Progenitor cell of endocrine pancreas (in vitro differentiated cells): Measurements from ENCODE around the gene NEURL1. TPM values are rescaled to one million over a fixed set of nuclear protein-coding genes. Genes with fewer than 3 reads are reported as not detected.

Source experiments
- DNase-seq: peaks from one replicate; pipeline ENCODE4 v3.0.0; 2021; ENCODE audit warnings: low spot score; ENCODE audit not compliant: unreplicated experiment
- H3K27ac Mint-ChIP-seq: 2 replicates; pipeline ENCODE4 v1.8.0; 2021; ENCODE audit warnings: mild to moderate bottlenecking, moderate library complexity, mixed read lengths
- H3K27me3 Mint-ChIP-seq: 2 replicates; pipeline ENCODE4 v1.8.0; 2021; ENCODE audit warnings: mixed read lengths
- H3K36me3 Mint-ChIP-seq: 2 replicates; pipeline ENCODE4 v1.8.0; 2022; ENCODE audit warnings: mixed read lengths; ENCODE audit not compliant: insufficient read depth
- H3K4me1 Mint-ChIP-seq: 2 replicates; pipeline ENCODE4 v1.8.0; 2021; ENCODE audit warnings: low read depth, mixed read lengths
- H3K4me3 Mint-ChIP-seq: 2 replicates; pipeline ENCODE4 v1.8.0; 2021; ENCODE audit warnings: low read depth, mild to moderate bottlenecking, moderate library complexity, mixed read lengths
- H3K9me3 Mint-ChIP-seq: 2 replicates; pipeline ENCODE4 v1.8.0; 2021; ENCODE audit warnings: low read depth, mixed read lengths
- total RNA-seq: library from RNA; stranded (reverse); gene quantifications from 2 replicates; pipeline ENCODE4 v1.2.1, GENCODE V29; 2021
- TF ChIP-seq, protein P1 (sequence below): fragments of 200-600 bp; sonication (generic); IDR thresholded peaks from one replicate; pipeline ENCODE4 v1.5.0; 2021; ENCODE audit warnings: antibody characterized with exemption, mild to moderate bottlenecking; ENCODE audit not compliant: unreplicated experiment

NEURL1 gene
- total RNA-seq, 1 donor from 2014 or later, result 21.5 TPM

DNA sequence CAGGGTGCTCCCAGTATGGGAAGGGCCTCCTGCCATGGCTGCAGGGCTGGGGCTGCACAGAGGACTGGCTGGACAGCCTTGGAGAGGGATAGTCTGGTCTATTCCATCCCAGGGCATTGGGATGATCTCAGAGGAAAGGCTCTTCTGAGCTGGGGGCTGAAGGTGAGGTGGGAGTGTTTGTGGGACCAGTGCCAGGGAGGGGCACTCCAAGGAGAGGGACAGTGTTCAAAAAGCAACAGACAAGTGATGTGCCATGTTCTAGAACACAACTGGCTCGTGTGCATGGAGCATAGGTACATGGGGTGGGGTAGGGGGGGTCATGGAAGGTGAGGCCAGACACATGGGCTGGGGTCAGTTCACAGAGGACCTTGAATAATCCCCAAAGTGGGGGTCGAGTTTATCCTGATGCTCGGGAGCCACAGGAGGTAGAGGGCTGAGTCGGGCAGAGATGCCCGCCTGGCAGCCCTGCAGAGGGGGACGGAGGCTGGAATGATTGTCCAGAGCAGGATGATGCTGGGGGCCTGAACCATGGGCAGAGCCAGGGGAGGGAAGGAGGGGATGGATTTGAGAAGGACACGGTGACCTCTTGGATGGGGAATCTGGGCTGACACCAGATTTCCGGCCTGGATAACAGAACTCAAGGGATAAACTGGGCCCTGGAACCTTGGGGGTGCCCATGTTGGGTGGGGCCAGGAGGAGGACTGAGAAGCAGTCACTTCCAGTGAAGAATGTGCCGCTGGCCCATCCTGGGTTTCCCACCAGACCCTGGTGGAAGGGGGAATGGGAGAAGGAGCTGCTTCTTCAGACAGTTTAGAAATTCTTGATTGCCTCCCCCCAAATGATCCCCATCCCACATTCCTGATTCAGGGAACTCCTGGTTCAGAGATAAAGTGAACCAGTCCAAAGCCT, 50.4 kb downstream of the NEURL1 start:
- H3K27ac Mint-ChIP-seq, result no peak overlapping the region
- no peak for DNase-seq
- no peak overlapping the region for H3K4me3 Mint-ChIP-seq
- H3K36me3 Mint-ChIP-seq, result no peaks in the 10 kb centered on the region
- peaks cover 21% of the 10 kb centered on the region for H3K4me1 Mint-ChIP-seq
- peaks cover 18% of the 10 kb centered on the region for H3K27me3 Mint-ChIP-seq
- TF ChIP-seq, protein P1, sequence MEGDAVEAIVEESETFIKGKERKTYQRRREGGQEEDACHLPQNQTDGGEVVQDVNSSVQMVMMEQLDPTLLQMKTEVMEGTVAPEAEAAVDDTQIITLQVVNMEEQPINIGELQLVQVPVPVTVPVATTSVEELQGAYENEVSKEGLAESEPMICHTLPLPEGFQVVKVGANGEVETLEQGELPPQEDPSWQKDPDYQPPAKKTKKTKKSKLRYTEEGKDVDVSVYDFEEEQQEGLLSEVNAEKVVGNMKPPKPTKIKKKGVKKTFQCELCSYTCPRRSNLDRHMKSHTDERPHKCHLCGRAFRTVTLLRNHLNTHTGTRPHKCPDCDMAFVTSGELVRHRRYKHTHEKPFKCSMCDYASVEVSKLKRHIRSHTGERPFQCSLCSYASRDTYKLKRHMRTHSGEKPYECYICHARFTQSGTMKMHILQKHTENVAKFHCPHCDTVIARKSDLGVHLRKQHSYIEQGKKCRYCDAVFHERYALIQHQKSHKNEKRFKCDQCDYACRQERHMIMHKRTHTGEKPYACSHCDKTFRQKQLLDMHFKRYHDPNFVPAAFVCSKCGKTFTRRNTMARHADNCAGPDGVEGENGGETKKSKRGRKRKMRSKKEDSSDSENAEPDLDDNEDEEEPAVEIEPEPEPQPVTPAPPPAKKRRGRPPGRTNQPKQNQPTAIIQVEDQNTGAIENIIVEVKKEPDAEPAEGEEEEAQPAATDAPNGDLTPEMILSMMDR, result no peak
- no peaks in the 10 kb centered on the region for H3K9me3 Mint-ChIP-seq

GRCh38 chr10:103544657-103545310, 51.3 kb downstream of the NEURL1 start:
- no peak for DNase-seq
- TF ChIP-seq, protein P1, result no peak
- Mint-ChIP-seq H3K27me3 (peaks cover 14% of the 10 kb centered on the region), H3K4me1 (peaks cover 28% of the 10 kb centered on the region), H3K27ac (no peak overlapping the region), H3K4me3 (no peak overlapping the region), H3K9me3 (no peaks in the 10 kb centered on the region), H3K36me3 (no peaks in the 10 kb centered on the region)

- Mint-ChIP-seq H3K4me3 (no peak overlapping the region), H3K36me3 (no peaks in the 10 kb centered on the region), H3K27ac (no peak overlapping the region), H3K9me3 (no peaks in the 10 kb centered on the region), H3K4me1 (peaks cover 28% of the 10 kb centered on the region), H3K27me3 (peaks cover 17% of the 10 kb centered on the region)
- TF ChIP-seq, protein P1, result no peak
- DNase-seq, result no peak
Measured at GRCh38 chr10:103545366-103545765, 51.9 kb downstream of the NEURL1 start.

DNA sequence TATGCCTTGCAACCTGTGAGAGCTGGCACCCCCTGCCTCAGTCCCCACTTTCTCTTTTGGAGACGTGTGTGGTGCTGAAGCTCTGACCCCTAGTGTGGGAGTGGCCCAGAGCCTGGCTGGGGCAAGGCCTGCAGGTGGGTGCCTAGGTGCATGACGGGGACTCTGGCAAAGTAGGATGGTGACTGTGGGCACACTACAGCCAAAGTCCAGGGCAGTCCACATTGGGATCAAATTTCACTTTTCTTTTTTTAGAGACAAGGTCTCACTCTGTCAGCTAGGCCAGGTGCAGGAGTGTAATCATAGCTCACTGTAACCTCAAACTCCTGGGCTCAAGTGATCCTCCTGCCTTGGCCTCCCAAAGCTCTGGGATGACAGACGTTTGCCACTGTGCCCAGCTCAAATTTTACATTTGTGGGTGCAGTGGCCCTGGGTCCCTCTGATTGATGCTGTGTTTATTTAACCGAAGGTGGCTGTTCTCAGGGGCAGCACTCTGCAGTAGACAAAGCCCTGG, 52.3 kb downstream of the NEURL1 start:
- Mint-ChIP-seq H3K36me3 (no peaks in the 10 kb centered on the region), H3K9me3 (no peaks in the 10 kb centered on the region), H3K27me3 (peaks cover 15% of the 10 kb centered on the region), H3K4me3 (no peak overlapping the region), H3K4me1 (peaks cover 28% of the 10 kb centered on the region), H3K27ac (no peak overlapping the region)
- TF ChIP-seq, protein P1, result no peak
- DNase-seq, result no peak

- Mint-ChIP-seq H3K4me3 (no peak overlapping the region), H3K9me3 (no peaks in the 10 kb centered on the region), H3K4me1 (peaks cover 28% of the 10 kb centered on the region), H3K36me3 (no peaks in the 10 kb centered on the region), H3K27ac (peak overlapping the region; percentile 7), H3K27me3 (peaks cover 13% of the 10 kb centered on the region)
- DNase-seq, result no peak
- TF ChIP-seq, protein P1, result no peak
Measured at GRCh38 chr10:103546401-103546800, 52.9 kb downstream of the NEURL1 start.
